COR-L47 (cell line): ENCODE data around the gene CD99L2.

Experiments
- DNase-seq: peaks from one replicate; lab custom pipeline; 2025; lab: John Stamatoyannopoulos, UW

The CD99L2 gene

DNA sequence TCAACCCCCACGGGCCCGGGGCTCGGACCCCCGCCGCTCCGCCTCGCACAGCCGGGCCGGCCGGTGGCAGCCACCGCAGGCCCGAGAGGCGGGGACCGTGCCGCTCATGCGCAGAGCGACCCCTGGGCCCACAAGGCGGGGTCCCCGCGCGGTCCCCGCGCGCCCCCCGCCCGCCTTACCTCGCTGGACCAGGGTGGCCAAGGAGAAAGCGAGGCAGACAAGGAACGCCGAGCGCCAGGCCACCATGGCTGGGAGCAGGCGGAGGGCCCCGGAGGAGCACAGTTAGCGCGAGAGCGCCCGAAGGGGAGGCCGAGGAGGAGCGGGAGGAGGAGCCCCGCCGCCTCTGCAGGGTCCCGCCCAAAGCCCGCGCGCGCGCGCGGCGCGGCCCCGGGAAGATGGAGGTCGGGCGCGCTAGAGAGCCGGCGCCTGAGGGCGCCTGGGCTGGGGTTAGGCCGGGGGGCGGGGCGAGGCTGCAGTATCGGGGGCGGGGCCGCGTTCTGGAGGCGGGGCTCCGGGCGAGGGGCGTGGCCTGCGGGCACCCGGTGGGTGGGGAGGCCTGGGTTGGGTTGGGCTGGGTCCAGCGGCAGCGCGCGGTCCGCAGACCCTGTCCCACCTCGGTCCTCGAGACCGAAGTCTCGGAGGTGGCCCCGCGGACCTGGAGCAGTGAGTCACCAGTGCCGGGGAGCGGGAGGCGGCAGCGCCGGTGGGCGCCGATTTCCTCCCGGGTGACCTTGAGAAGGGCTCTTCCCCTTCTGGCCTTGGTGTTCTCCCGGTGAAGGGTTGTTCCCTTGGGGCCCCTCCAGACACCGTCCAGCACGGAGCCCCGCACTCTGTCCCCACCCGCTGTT, at the start of gene CD99L2:
Gene CD99L2 (minus strand): TSS at position 326 of the 848 bp plus-strand sequence. CDS start 80 bp downstream, at position 246.
- peak; percentile 69 for DNase-seq

- DNase-seq = no peak
Measured at GRCh38 chrX:150944233-150944632, 45.8 kb upstream of the CD99L2 start.

GRCh38 chrX:150942942-150943594, 44.6 kb upstream of the CD99L2 start:
- peak; percentile 11 for DNase-seq

DNA sequence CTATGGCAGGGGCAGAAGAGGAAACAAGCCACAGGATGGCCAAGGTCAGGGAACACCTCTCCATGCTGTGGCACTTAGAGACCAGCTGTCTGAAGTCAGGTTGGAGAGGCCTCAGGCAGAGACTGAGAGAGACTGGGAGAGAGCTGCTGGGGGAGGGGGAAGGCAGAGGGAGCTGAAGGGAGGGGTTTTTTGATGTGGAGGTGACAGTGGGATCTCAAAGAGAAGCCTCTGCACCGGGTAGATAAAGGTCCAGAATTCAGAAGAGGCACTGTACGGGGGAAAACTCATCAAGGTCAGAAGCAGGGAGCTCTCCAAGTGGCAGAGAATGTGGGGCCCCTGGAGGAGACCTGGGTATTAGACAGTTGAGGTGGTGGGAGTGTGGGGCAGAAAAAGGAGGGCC, 43.1 kb upstream of the CD99L2 start:
- no peak for DNase-seq

GRCh38 chrX:150940844-150941495, 42.5 kb upstream of the CD99L2 start:
- DNase-seq = no peak

GRCh38 chrX:150936556-150936955, 38.1 kb upstream of the CD99L2 start:
- DNase-seq = no peak

- DNase-seq = no peak
Measured at GRCh38 chrX:150935467-150935866, 37.0 kb upstream of the CD99L2 start.

GRCh38 chrX:150934453-150934852, 36.0 kb upstream of the CD99L2 start:
- DNase-seq = no peak

- no peak for DNase-seq
Measured at GRCh38 chrX:150933945-150934350, 35.5 kb upstream of the CD99L2 start.

DNA sequence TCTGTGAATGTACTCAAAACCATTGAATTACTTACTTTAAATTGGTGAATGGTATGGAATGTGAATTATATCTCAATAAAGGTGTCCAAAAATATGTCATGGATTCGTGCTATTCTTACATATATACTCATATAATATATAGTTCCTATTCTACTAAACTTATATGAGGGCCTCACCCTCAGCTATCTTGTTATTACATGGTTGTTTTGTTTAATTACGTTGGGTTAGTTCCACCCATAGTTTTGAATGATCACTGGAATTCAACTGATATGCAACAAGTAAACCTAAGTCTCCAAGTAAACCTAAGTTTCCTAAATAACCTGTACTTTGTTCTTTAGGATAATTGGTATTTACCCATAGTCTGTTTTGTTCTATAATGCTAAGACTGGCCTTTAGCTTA, 30.6 kb upstream of the CD99L2 start:
- DNase-seq = no peak

- DNase-seq = no peak
Measured at GRCh38 chrX:150926791-150927190, 28.3 kb upstream of the CD99L2 start.

DNA sequence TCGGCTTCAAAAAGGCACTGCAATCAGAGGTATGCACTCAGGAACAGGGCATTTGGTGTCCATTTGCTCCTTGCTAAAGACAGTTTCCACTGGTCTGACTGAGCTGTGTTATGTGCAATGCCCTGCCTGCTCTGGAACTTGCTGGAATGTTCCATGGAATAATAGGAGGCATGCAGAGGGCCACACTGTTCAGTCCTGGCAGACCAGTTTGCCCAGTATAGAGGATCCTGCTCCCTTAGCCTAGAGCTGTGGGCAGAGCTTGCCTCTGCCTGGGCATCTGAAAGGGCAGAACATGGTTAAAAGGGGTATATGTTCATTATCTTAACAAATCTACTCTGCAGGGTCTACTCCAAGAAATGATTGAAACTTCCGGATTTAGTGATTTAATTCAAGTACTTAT, 27.8 kb upstream of the CD99L2 start:
- DNase-seq = no peak

DNA sequence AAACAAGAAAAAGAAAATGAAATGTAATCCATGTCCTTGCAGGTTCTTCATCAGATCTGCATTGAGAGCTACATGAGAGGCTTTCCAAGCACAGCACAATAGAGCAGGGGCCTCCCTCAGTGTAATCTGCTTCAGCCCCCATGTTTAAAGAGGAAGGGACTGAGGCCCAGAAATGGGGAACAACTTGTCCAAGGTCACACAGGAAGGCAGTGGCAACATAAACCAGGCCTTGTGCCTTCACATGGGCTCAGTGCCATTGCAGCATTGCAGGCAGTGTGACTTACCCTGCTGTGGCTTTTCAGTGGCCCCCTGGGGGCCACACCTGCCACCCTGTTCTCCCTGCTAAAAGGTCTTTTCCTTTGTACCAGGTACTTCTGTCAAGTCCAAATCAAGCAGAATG, 20.9 kb upstream of the CD99L2 start:
- no peak for DNase-seq

DNA sequence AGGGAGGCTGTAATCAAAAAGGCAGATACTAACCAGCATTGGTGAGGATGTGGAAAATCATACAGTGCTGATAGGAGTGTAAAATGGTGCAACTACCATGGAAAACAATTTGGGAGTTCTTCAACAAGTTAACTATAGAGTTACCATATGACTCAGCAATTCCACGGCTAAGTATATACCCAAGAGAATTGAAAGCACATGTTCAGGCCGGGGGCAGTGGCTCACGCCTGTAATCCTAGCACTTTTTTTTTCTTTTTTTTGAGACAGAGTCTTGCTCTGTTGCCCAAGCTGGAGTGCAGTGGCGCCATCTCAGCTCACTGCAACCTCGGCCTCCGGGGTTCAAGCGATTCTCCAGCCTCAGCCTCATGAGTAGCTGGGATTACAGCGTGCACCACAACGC, 15.0 kb upstream of the CD99L2 start:
- DNase-seq = no peak

GRCh38 chrX:150907474-150907873, 9.0 kb upstream of the CD99L2 start:
- DNase-seq = peak; percentile 1

DNA sequence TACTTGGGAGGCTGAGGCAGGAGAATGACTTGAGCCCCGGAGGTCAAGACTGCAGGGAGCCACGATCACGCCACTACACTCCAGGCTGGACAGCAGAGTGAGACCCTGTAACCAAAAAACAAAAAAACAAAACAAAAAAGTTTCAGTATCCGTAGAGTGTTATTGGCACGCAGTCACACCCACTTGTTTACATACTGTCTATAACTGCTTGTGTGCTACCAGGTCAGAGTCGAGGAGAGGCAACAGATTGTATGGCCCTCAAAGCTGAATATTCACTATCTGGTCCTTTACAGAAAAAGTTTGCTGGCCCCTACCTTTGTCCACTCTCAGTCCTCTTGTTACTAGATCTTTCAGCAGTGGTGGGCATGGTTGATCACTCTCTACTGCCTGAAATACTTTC, 8.2 kb upstream of the CD99L2 start:
- no peak for DNase-seq

DNA sequence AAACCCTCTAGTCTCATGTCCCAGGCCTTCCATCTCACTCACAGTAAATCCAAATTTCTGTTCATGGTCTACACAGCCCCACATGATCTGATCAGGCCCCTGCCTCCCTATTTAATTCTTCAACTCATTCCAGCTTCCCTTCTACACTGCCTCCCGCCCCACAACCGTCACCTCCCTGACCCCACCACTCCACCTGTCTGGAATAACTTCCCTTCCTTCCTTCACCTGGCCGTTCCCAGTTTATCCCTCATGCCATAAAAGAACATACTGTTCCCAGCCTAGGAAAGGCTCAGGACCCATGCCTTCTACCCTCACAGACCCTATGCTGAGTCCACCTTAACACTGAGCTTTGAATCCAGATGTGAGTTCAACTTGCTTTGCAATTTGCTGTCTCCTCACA, 6.8 kb upstream of the CD99L2 start:
- DNase-seq = no peak

GRCh38 chrX:150903110-150903508, 4.6 kb upstream of the CD99L2 start:
- no peak for DNase-seq

DNA sequence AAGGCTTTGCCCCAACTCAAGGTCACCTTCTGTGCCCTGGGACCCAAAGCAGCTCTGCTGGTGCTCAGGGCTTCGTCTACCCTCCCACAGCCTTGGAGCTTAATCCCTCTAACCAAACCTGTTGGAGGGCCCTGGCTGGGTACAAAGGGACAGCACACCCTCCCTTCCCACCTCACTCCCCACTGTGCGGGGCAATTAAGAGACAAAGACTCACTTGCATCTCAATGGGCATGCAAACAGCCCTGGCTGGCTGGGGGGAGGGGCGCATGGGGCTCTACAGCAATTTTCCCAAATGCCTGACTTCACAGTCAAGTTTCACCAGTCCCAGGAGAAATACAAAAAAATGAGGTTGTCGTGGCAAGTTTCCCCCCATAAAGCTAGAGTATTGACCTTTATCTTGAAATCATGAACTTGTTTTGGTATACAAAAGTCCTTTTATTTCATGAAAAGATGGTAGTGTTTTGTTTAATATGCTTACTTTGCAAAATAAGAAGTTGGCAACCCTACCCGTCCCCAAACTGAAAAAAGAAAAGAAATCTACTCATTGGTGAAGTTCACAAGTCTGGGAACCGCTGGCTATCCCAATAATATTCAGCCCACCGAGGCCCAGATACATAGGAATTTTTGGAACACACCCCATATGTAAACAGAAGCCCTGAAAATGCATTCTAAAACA, 4.1 kb upstream of the CD99L2 start:
- DNase-seq = peak; percentile 34

- DNase-seq = no peak
Measured at GRCh38 chrX:150899191-150899757, 806 bp upstream of the CD99L2 start.

DNA sequence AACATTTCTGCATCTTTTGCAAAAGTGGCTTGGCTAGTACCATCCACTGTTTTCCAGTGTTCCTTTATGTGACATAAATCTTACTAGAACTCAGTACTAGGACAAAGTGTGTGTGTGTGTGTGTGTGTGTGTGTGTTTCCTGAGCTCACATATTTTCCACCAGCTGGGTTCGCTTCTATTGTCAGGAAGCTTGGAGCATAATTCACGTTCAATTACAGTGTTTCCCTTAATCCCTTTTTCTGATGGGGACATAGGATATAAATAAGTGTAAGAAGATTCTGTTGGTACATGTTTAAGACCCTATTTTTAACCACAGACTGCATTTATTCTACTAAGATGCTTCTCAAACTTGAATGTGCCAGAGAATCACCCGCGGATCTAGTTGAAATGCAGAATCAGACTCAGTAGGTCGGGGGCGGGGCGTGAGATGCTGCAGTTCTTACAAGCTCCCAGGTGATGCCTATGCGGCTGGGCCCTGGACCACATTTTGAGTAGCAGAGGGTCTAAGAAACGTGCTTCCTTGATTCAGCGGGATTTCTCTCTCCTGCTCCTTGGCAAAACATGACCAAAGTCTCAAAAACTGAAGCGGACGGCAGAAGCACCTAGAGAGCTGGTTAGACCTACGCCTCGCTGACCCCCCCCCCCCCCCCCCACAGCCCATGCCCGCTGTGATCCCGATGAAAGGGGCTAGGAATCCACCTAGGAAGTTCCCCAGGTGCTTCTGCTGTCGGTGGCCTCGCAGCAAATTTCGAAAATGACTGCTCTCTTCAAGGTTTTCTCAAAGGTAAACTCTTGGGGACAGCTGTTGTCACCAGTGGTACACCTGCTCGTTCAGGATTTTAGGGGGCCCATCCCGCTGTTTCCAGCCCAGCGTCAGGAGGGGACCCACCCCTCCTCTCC, 797 bp downstream of the CD99L2 start:
- peak; percentile 44 for DNase-seq
